IMR-90 (cell line): ENCODE results near the gene SMCP. TPM values are rescaled to one million over a fixed set of nuclear protein-coding genes. Genes with fewer than 3 reads are reported as not detected.

Source experiments
- ATAC-seq: fragments of 200-7000 bp; cut with Tn5 transposase; 2 replicates; pipeline ENCODE4 v1.9.1; 2020; ENCODE audit warnings: low read depth, mild to moderate bottlenecking, moderate library complexity
- BruUV-seq: library from RNA; stranded (reverse); fragments of 400-500 nt; replicated peaks from 2 replicates; lab custom pipeline; 2021; lab: Mats Ljungman, UMichigan
- CTCF ChIA-PET: fragments of 300-600 bp; formaldehyde crosslinking; extraction: SDS; loops from one replicate; lab custom pipeline; 2021; ENCODE audit warnings: antibody characterized with exemption; lab: Yijun Ruan, JAX
- POLR2A ChIA-PET: fragments of 300-600 bp; sonication (Branson Sonifier 250); formaldehyde crosslinking; loops from one replicate; lab custom pipeline; 2022; ENCODE audit warnings: antibody characterized with exemption; ENCODE audit not compliant: unreplicated experiment; lab: Charles Lee
- DNase-seq: peaks from one replicate; pipeline ENCODE4 v3.0.0; 2013
- H2AFZ ChIP-seq: replicated peaks from 2 replicates; pipeline ENCODE3; 2013; ENCODE audit warnings: low read length, mild to moderate bottlenecking; ENCODE audit not compliant: poor library complexity
- H2AK5ac ChIP-seq: 2 replicates; pipeline ENCODE4 v1.6.1; 2013; ENCODE audit warnings: low read depth, low read length, inconsistent platforms
- H2AK9ac ChIP-seq: replicated peaks from 2 replicates; pipeline ENCODE3; 2013; ENCODE audit warnings: mild to moderate bottlenecking, low read depth, low read length, moderate library complexity; ENCODE audit not compliant: poor library complexity
- H2BK120ac ChIP-seq: 2 replicates; pipeline ENCODE4 v1.6.1; 2013; ENCODE audit warnings: low read depth, low read length, inconsistent platforms
- H2BK15ac ChIP-seq: 3 replicates; pipeline ENCODE4 v1.6.1; 2013; ENCODE audit warnings: low read depth, low read length, inconsistent platforms
- H2BK20ac ChIP-seq: 2 replicates; pipeline ENCODE4 v1.6.1; 2013; ENCODE audit warnings: low read depth, mild to moderate bottlenecking, inconsistent platforms, low read length, moderate library complexity
- H2BK5ac ChIP-seq: 2 replicates; pipeline ENCODE4 v1.6.1; 2013; ENCODE audit warnings: mild to moderate bottlenecking, low read depth, low read length, inconsistent platforms; ENCODE audit not compliant: poor library complexity, severe bottlenecking
- H3K14ac ChIP-seq: replicated peaks from 2 replicates; pipeline ENCODE4 v1.6.1; 2013; ENCODE audit warnings: low read depth, low read length, inconsistent platforms
- H3K18ac ChIP-seq: 2 replicates; pipeline ENCODE4 v1.6.1; 2013; ENCODE audit warnings: low read depth, low read length, control low read depth
- H3K23ac ChIP-seq: 2 replicates; pipeline ENCODE4 v1.6.1; 2013; ENCODE audit warnings: low read depth, low read length, inconsistent platforms
- H3K27ac ChIP-seq: 2 replicates; pipeline ENCODE4 v1.5.1; 2013; ENCODE audit warnings: mild to moderate bottlenecking, control low read depth, low read length; ENCODE audit not compliant: insufficient read depth
- H3K27me3 ChIP-seq: 2 replicates; pipeline ENCODE4 v1.6.1; 2013; ENCODE audit warnings: low read length; ENCODE audit not compliant: control insufficient read depth, insufficient read depth
- H3K36me3 ChIP-seq: 2 replicates; pipeline ENCODE4 v1.6.1; 2013; ENCODE audit warnings: low read length, mixed read lengths; ENCODE audit not compliant: control insufficient read depth, insufficient read depth
- H3K4ac ChIP-seq: 2 replicates; pipeline ENCODE4 v1.6.1; 2013; ENCODE audit warnings: low read depth, low read length, inconsistent platforms
- H3K4me1 ChIP-seq: 2 replicates; pipeline ENCODE4 v1.6.1; 2013; ENCODE audit warnings: low read length, mixed read lengths; ENCODE audit not compliant: control insufficient read depth, insufficient read depth
- H3K4me2 ChIP-seq: 2 replicates; pipeline ENCODE4 v1.6.1; 2013; ENCODE audit warnings: low read depth, mild to moderate bottlenecking, control low read depth, low read length, moderate library complexity
- H3K4me3 ChIP-seq: 2 replicates; pipeline ENCODE4 v1.5.1; 2013; ENCODE audit warnings: low read depth, mild to moderate bottlenecking, control low read depth, low read length, moderate library complexity; ENCODE audit not compliant: insufficient read depth
- H3K56ac ChIP-seq: 2 replicates; pipeline ENCODE4 v1.6.1; 2013; ENCODE audit warnings: low read length, inconsistent platforms; ENCODE audit not compliant: insufficient read depth; ENCODE audit errors: extremely low read depth
- H3K79me1 ChIP-seq, 2 experiments: 2 replicates each; pipeline ENCODE4 v1.6.1; 2013; ENCODE audit warnings: low read length in 2 of 2, inconsistent platforms in 1 of 2, low read depth in 1 of 2
- H3K9ac ChIP-seq: 2 replicates; pipeline ENCODE4 v1.6.1; 2013; ENCODE audit warnings: low read depth, low read length, control low read depth
- H3K9me1 ChIP-seq: 2 replicates; pipeline ENCODE4 v1.6.1; 2013; ENCODE audit warnings: low read length, inconsistent platforms; ENCODE audit not compliant: insufficient read depth
- H3K9me3 ChIP-seq: 2 replicates; pipeline ENCODE4 v1.6.1; 2013; ENCODE audit warnings: low read length; ENCODE audit not compliant: control insufficient read depth, insufficient read depth
- H4K20me1 ChIP-seq: 2 replicates; pipeline ENCODE4 v1.6.1; 2013; ENCODE audit warnings: low read length, inconsistent platforms; ENCODE audit not compliant: insufficient read depth
- H4K5ac ChIP-seq: 2 replicates; pipeline ENCODE4 v1.6.1; 2013; ENCODE audit warnings: mild to moderate bottlenecking, low read depth, low read length, control low read depth
- H4K8ac ChIP-seq, 2 experiments: 2 replicates each; pipeline ENCODE4 v1.6.1; 2013; ENCODE audit warnings: low read depth in 2 of 2, low read length in 2 of 2, control low read depth in 1 of 2, inconsistent platforms in 1 of 2
- H4K91ac ChIP-seq: 2 replicates; pipeline ENCODE4 v1.6.1; 2013; ENCODE audit warnings: low read depth, low read length, inconsistent platforms; ENCODE audit not compliant: insufficient read depth
- CEBPB ChIP-seq: IDR thresholded peaks from 2 replicates; pipeline ENCODE4 v1.6.1; 2012; ENCODE audit warnings: low read depth, low read length, improper control_type of control experiment
- CHD1 ChIP-seq: IDR thresholded peaks from 2 replicates; pipeline ENCODE4 v1.6.1; 2012; ENCODE audit warnings: low read depth, low read length, improper control_type of control experiment
- POLR2A ChIP-seq: IDR thresholded peaks from 2 replicates; pipeline ENCODE4 v1.6.1; 2012; ENCODE audit warnings: mild to moderate bottlenecking, low read depth, low read length
- RAD21 ChIP-seq: IDR thresholded peaks from 2 replicates; pipeline ENCODE4 v1.6.1; 2012; ENCODE audit warnings: low read length, improper control_type of control experiment
- RCOR1 ChIP-seq: IDR thresholded peaks from 2 replicates; pipeline ENCODE4 v1.6.1; 2012; ENCODE audit warnings: mild to moderate bottlenecking, low read length, improper control_type of control experiment; ENCODE audit not compliant: insufficient replicate concordance
- RFX5 ChIP-seq: IDR thresholded peaks from 2 replicates; pipeline ENCODE4 v1.8.0; 2012; ENCODE audit warnings: low read depth, mild to moderate bottlenecking, low read length, moderate library complexity
- SMC3 ChIP-seq: fragments of 150-350 bp; IDR thresholded peaks from 2 replicates; pipeline ENCODE4 v1.6.1; 2016; ENCODE audit warnings: low read depth, mild to moderate bottlenecking, antibody characterized with exemption, low read length, moderate library complexity
- WGBS, 2 experiments: methylation state at CpG; one replicate each; pipeline versions ENCODE4 v1.1.5 to v1.1.7; 2013; ENCODE audit warnings: missing lambda C conversion rate in 2 of 2; ENCODE audit not compliant: insufficient read length in 1 of 2; ENCODE audit errors: extremely low coverage in 2 of 2; 5-methylcytosine and 5-hydroxymethylcytosine counted together
- dilution Hi-C: fragments of 300-500 bp; cut with HindIII; formaldehyde crosslinking; loops from one replicate; pipeline ENCODE4 v1.14.3; 2018; ENCODE audit warnings: low sequenced_read_pairs; ENCODE audit not compliant: unreplicated experiment
- in situ Hi-C: fragments of 300-500 bp; cut with MboI; formaldehyde crosslinking; loops from 3 replicates; pipeline ENCODE4 v1.14.3; 2019; ENCODE audit warnings: low sequenced_read_pairs, inconsistent platforms, mixed read lengths
- intact Hi-C: fragments of 100-400 bp; cut with micrococcal nuclease; formaldehyde crosslinking; loops from 2 replicates; pipeline ENCODE4 v1.10.0; 2022
- polyA plus RNA-seq, 3 experiments: library from polyadenylated mRNA; depleted of rRNA; stranded (reverse); fragments of >200 nt; gene quantifications; 2 replicates each; pipeline ENCODE4 v1.2.3, GENCODE V29; 2012; ENCODE audit warnings: low replicate concordance in 1 of 3
- total RNA-seq: library from RNA; depleted of rRNA; stranded (reverse); fragments of >200 nt; gene quantifications from 2 replicates; pipeline ENCODE4 v1.2.3, GENCODE V29; 2012
- TF ChIP-seq, protein P1 (sequence below): fragments of 150-350 bp; IDR thresholded peaks from 2 replicates; pipeline ENCODE4 v1.6.1; 2016; ENCODE audit warnings: low read depth, mild to moderate bottlenecking, low read length, moderate library complexity, borderline replicate concordance
- TF ChIP-seq, protein P2 (sequence below): conservative IDR thresholded peaks from 2 replicates; pipeline ENCODE4 v1.5.1; 2012; ENCODE audit warnings: mild to moderate bottlenecking, low read depth, low read length, improper control_type of control experiment

Gene SMCP
- total and polyA plus RNA-seq, 2 of the 4 experiments (the other 2 are of a cell fraction): not detected

DNA sequence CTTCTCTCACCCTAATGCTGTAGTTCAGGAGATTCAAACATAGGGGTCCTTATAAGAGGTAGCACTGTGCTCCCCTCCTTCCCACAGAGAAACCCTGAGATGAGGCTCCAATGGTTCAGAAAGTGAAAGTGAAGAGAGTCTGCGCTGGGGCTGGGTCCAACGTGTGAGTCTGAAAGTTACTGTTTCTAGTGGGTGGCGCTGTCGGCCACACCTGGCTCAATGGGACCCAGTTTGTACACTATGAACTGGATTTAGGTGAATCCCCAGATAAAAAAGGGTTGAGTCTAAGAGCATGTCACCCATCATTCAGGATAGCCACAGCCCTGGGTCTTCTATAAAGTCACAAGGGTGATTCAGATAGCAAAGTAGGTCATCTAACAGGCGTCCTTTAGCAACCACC lies 2.8 kb downstream of the SMCP start:
- no peak overlapping the region for H4K91ac ChIP-seq
- H2BK5ac ChIP-seq: no peak overlapping the region
- ChIA-PET CTCF (no interaction called here), POLR2A (no interaction called here)
- H2AK5ac ChIP-seq: no peak overlapping the region
- in situ Hi-C loops: no loop called here
- no peak overlapping the region for H2AFZ ChIP-seq
- no peak for ATAC-seq
- H2BK15ac ChIP-seq: no peak overlapping the region
- no peak overlapping the region for H4K8ac ChIP-seq
- no peak overlapping the region for H2BK120ac ChIP-seq
- H3K9me3 ChIP-seq: no peaks in the 10 kb centered on the region
- TF ChIP-seq, protein P1, sequence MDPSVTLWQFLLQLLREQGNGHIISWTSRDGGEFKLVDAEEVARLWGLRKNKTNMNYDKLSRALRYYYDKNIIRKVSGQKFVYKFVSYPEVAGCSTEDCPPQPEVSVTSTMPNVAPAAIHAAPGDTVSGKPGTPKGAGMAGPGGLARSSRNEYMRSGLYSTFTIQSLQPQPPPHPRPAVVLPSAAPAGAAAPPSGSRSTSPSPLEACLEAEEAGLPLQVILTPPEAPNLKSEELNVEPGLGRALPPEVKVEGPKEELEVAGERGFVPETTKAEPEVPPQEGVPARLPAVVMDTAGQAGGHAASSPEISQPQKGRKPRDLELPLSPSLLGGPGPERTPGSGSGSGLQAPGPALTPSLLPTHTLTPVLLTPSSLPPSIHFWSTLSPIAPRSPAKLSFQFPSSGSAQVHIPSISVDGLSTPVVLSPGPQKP: no peak
- TF ChIP-seq RFX5 (no peak), CEBPB (no peak), CHD1 (no peak), SMC3 (no peak), RCOR1 (no peak), RAD21 (no peak), POLR2A (no peak)
- TF ChIP-seq, protein P2, sequence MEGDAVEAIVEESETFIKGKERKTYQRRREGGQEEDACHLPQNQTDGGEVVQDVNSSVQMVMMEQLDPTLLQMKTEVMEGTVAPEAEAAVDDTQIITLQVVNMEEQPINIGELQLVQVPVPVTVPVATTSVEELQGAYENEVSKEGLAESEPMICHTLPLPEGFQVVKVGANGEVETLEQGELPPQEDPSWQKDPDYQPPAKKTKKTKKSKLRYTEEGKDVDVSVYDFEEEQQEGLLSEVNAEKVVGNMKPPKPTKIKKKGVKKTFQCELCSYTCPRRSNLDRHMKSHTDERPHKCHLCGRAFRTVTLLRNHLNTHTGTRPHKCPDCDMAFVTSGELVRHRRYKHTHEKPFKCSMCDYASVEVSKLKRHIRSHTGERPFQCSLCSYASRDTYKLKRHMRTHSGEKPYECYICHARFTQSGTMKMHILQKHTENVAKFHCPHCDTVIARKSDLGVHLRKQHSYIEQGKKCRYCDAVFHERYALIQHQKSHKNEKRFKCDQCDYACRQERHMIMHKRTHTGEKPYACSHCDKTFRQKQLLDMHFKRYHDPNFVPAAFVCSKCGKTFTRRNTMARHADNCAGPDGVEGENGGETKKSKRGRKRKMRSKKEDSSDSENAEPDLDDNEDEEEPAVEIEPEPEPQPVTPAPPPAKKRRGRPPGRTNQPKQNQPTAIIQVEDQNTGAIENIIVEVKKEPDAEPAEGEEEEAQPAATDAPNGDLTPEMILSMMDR: no peak
- H3K27ac ChIP-seq: no peak overlapping the region
- H3K79me1 ChIP-seq: no peaks in the 10 kb centered on the region
- no peaks in the 10 kb centered on the region for H4K20me1 ChIP-seq
- H3K14ac ChIP-seq: no peak overlapping the region
- no peak overlapping the region for H4K5ac ChIP-seq
- BruUV-seq: no TSS peak
- dilution Hi-C loops: no loop called here
- H2BK20ac ChIP-seq: no peak overlapping the region
- no peak overlapping the region for H3K23ac ChIP-seq
- no peak for DNase-seq
- no peak overlapping the region for H3K4me2 ChIP-seq
- 61% methylated on average over 3 of the region's 5 CpGs; no CpG with 5 or more reads in 1 of the 2 experiments for WGBS, 2 experiments
- H2AK9ac ChIP-seq: no peak overlapping the region
- H3K4me1 ChIP-seq: no peaks in the 10 kb centered on the region
- H3K27me3 ChIP-seq: no peaks in the 10 kb centered on the region
- no peak overlapping the region for H3K4me3 ChIP-seq
- H3K56ac ChIP-seq: no peak overlapping the region
- H3K4ac ChIP-seq: no peak overlapping the region
- no peak overlapping the region for H3K18ac ChIP-seq
- no peaks in the 10 kb centered on the region for H3K36me3 ChIP-seq
- no peak overlapping the region for H3K9ac ChIP-seq
- no peaks in the 10 kb centered on the region for H3K9me1 ChIP-seq
- intact Hi-C loops: no loop called here
